ENCODE data around the gene ABCB10.
"Not testable (repeated sequence)": the region's sequence is repeated elsewhere in the genome, so short reads cannot be mapped to it uniquely, and the experiment has no call there.

Gene ABCB10

DNA sequence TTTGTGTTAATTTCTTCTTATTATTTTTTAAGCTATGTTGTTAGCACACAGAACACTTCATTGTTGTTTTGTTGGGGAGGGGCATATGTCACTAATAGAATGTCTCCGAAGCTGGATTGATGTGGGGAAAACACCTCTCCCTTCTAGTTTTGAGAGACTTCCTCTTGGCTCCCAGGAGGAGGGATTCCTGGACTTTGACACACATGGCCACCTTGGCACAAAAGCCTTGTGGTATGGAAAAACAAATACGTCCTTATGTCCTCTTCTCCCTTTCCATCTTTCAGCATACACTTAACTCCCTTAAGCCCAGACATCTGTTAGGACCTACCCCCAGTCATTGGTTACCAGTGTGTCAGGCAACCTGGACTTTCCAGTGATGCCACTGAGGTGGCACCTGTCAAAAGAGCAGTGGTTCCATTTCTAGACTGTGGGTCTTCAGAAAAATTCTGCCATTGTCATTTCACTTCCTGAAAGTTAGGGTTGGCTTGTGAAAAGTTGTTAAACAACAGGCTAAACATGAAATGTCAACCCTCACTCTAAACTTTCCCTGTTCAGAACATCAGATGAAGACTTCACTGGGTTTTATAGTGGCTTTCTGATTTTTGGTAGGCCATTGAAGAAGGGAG is 12.5 kb upstream of the ABCB10 start:
- DNase-seq: no peak

DNA sequence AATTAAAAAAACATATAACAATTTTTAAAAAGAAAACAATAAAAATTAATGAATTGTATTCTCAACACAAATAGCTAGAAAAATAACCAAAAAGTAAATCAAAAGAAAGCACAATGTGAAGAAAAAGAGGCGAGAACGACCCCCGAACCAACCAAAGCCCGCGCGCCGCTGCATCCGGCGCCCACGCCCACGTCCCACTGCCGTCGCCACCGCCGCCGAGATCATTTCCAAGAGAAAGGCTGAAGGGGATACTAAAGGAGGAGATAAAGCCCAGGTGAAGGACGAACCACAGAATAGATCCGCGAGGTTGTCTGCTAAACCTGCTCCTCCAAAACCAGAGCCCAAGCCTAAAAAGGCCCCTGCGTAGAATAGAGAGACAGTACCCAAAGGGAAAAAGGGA is 11.8 kb upstream of the ABCB10 start:
- DNase-seq: no peak

DNA sequence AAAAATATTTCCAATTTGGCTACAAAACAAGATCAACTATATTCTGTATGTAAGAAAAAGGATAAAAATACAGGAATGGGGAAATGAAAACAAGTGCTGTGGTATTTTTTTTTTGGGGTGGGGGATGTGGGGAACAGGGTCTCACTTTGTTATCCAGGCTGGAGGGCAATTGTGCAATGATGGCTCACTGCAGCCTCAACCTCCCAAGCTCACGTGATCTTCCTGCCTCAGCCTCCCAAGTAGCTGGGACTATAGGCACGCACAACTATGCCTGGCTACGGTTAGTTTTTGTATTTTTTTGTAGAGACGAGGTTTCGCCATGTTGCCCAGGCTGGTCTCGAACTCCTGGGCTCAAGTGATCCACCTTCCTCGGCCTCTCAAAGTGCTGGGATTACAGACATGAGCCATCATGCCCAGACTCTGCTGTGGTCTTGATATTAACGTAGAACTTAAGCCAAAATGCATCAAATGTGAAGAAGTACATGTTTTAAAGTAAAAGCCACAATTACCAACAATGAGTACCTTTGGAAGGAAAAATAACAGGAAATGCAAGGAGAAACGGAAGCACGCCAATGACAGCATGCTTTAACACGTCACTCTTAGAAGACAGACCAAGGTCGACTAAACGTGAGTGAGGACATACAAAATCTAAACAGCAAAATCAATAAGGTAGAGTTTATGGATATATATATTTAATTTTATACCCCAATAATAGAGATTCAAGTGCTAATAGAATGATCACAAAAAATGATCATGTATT is 8.8 kb upstream of the ABCB10 start:
- no peak for DNase-seq

DNA sequence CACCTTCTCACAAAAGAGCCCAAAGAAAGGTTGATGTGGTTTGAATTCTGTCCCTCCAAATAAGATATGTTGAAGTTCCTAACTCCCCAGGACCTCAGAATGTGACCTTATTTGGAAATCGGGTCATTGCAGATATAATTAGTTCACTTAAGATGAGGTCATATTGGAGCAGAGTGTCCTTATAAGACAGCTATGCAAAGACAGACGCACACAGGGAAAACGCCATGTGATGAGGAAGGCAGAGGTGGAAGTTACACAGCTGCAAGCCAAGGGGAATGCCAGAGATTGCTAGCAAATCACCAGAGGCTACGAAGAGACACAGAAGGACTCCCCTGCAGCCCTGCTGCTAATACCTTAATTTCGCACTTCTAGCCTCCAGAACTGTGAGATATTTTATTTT is 5.2 kb upstream of the ABCB10 start:
- DNase-seq: no peak

DNA sequence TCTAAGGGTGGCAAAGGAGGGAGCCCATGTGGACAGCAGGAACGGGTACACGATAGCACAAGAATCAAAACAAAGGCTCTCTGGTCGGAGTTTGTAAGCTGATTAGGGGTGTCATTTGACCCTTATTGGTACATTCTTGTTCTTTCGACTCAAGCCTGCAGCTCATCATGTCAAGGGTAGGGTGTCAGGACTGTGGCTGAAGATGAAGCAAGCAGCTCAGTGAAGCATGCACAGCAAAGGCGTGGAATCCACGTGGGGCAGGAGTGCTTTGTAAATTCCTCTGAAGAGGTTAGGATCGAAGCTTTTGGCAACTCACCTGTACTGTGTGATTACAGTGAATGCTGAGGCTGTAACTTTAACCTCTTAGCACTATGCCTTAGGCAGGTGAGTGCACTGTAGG is 4.7 kb upstream of the ABCB10 start:
- DNase-seq: no peak

DNA sequence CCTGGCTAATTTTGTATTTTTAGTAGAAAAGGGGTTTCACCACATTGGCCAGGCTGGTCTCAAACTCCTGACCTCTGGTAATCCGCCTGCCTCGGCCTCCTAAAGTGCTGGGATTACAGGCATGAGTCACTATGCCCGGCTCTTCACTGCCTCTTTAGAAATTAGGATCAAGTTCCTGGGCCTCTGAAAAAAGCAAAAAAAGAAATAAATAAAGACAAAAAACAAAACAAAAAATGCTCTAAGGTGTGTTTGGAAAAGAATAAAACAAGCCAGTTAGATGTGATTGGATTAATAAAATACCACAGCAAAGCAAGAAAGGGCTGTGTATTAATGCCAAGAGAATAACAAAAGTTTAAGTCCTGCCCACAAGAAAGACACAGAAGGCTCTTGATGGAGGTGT is 4.2 kb upstream of the ABCB10 start:
- DNase-seq: no peak

DNA sequence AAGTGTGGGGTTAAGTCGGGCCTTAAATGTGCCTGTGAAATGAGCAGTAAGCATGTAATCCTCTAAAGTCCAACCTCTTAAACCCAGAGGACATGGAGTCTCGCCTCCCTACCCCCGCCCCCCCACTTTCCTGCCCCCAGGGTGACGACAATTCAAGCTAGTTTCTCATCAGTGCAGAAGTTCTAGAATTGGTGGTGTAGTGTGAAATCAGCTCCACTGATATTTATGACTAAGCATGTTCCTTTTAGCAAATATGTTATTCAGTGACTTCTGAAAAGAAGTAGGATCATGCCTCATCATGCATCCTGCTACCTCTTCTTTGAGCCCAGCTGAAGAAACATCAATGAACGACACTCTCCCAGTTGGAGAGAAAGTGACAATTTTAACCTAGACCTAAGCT is 2.6 kb upstream of the ABCB10 start:
- DNase-seq: no peak

DNA sequence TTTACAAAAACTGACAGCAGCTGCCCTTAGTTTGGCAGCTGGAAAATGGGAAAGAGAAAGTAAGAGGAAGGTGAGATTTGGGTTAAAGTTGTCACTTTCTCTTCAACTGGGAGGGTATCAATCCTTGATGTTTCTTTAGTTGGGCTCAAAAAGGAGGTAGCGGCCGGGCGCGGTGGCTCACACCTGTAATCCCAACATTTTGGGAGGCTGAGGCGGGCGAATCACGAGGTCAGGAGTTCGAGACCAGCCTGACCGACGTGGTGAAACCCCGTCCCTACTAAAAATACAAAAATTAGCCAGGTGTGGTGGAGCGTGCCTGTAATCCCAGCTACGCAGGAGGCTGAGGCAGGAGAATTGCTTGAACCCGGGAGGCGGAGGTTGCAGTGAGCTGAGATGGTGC is 1.6 kb upstream of the ABCB10 start:
- not testable (repeated sequence) for DNase-seq

DNA sequence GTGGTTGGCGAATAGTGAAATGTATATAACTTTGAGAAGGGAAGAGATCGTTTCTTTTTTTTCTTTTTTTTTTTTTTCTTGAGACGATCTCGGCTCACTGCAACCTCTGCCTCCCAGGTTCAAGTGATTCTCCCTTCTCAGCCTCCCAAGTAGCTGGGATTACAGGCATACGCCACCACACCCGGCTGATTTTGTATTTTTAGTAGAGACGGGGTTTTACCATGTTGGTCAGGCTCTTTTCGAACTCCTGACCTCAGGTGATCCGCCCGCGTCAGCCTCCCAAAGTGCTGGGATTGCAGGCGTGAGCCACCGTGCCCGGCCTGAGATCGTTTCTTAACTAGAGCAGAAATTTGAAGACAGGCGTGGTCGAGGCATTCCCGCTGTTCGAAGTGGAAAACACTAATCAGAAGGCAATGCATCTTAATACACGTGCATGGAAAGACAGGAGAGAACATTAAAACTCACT is 862 bp upstream of the ABCB10 start:
- not testable (repeated sequence) for DNase-seq

DNA sequence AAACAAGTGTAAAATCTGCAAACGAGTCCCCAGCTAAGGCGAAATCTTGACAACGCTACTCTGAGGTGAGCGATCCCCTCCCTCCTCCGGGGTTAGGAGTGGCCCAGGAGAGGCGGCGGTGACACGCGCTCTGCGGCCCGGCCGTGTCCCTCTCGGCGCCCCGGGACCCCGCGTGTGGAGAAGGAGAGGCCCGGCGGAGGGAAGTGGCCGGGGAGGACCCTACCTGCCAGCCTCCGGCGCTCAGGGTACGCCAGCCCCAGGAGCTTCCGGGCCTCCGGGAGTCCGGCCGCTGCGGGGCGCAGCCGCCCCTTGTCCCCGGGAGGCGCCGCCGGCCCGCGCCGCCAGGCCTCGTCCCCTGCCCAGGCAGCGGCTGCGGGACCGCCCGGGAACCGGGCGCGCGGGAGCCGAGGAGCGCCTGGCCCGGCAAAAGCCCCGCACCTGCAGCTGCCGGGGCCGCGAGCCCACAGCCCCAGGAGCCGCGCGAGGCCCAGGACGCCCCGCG is 543 bp downstream of the ABCB10 start:
- peak; percentile 15 for DNase-seq

DNA sequence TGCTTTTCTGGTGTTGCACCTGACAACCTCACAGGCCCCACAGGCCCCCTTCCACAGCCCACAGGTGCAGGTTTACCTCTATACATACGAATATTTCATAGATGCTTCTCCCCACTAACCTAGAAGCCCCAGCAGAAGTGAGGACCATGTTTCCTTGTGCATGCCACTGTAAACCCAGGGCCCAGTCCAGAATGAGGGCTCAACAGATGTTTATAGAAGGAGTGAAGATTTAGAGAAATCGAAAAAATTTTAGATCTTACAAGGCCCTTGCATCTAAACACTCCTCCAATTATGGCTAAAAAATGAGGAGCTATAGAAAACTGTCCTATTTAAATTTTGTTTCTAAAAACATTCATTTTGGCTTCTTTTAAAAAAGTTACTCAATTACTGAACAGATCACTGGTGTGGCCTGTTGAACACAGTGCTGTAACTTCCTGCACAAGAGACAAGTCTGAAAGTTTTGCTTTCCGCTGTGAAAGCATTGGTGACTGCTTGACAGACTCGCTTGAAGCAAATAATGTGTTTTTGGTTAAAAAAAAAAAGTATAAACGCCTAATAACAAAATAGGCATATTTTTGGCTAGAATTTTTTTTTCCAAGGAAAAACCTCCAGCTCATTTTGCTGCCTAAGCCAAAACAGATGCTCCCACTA is 1.2 kb downstream of the ABCB10 start:
- DNase-seq: no peak

DNA sequence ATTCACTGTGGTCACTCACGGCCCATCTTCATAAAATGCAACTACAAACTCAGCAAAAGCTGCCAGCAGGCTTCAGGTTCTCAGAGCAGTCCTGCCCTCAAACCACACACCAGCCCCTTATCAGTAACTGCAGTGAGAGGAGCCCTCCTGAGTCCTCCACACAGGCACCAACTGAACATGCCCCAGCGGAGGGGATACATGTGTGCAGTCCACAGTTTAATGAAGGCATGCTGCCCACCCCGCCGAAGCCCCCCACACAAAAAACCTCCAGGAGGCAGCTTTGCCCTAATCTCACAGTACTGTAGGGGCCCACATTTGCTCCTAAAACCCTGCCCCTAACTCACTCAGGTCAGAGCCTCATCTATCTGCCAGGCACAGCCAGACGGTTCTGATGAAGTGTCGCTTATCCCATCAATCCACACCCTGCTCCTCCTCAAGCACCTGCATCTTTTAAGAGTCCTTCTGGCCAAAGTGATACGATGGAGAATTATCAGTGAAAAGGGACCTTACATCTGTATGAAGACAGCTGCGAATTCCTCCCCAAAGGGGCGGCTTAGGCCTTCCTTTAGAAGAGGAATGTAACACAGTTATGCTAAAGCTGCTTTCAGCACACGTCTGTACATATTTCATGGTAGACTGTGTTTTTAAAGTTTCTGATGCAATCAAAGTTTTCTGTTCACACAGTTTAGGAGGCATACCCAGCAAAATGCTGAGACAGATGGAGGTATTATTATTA is 3.5 kb downstream of the ABCB10 start:
- no peak for DNase-seq

DNA sequence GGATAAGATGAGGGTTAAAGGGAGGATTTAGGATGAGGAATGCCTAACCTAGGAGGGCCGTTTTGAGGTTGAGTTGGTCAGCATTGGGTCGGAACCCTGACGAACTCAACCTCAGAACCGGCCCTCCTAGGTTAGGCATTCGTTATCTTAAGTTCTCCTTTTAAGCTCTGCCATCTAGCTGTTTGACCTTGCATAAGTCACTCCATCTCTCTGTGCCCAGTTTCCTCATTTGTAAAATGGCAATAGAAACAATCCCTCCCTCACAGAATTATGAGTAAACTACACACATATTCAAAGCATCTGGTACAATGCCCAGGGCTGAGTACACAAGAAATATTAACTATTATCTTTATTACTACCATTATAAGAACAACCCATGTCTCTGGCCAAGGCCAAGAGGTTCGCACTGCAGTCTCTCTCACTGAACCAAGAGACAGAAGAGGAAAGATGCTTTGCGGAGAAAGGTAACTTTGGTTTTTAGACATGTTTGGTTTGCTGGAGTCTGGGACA is 4.8 kb downstream of the ABCB10 start:
- DNase-seq: no peak

DNA sequence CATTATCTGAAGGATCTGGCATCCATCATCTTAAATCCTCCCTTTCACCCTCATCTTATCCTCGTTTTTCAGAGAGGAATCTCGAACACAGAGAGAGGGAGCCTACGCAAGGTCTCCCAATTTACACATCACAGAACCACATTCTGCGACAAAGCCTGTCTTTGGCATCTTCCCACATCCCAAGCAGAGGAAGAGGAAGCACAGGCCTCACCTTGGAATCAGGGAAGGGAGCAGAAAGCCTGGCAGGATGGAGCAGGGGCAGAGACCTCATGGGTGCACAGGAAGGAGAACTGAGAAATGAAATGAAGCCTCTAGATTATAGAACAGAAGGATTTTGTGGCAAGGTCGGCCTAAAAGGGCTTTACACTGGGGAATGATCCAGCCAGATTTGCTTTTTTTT is 5.8 kb downstream of the ABCB10 start:
- DNase-seq: no peak

DNA sequence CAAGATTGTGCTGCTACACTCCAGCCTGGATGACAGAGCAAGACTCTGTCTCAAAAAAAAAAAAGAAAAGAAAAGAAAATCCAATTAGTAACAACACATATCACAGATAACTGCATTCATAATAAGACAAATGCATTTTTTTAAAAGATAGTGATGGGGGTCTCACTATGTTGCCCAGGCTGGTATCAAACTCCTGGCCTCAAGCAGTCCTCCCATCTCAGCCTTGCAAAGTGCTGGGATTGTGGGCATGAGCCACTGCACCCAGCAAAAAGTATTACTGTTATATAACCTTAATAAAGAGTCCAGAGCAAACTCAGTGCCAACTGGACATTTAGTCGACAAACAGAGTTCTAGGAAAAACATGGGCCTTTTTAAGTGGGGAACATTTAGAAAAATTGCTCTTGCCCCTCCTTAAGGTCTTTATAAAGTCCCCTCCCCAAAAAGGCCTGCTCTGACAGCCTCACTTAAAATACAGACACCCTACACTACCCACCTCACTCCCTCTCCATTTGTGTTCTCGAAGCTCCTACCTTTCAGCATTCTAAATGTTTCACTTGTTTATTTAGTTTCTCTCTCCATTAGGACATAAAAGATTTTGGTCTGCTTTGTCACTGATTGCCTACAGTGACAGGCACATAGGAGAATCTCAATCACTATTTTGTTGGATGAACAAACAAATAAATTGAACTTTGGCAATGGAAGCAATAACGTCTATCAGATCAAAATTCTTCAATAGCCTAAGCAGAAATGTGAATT is 7.5 kb downstream of the ABCB10 start:
- no peak for DNase-seq

DNA sequence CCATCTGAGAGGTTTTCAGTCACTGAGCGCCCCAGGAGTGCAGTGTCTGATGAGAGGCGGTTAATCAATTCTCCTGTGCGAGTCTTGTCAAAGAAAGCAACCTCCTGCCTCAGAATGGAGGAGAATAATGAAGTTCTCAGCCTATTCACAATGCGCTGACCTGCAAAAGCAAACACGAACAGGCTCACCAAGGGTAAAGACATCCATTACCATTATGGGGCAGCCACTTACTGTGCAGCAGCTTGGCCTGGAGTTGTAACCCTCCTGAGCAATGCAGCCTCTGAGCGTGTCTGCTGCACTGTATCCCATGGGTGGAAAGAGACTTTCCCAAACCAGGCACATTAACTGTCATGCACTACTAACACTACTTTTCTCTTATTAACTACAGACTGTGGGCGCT is 11.0 kb downstream of the ABCB10 start:
- DNase-seq: no peak

DNA sequence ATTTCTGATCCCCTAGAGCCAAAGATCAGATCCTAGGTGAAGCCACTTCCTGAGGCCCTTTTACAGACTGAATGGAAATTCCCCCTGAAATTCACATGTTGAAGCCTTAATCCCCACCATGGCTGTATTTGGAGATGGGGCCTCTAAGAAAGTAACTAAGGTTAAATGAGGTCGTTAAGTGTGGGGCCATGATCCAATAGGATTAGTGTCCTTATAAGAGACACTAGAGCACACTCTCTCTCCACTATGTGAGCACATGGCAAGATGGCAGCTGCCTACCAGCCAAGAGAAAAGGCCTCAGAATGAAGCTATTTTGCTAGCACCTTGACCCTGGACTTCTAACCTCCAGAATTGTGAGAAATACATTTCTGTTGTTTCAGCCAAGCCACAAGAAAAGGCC is 13.9 kb downstream of the ABCB10 start:
- no peak for DNase-seq

DNA sequence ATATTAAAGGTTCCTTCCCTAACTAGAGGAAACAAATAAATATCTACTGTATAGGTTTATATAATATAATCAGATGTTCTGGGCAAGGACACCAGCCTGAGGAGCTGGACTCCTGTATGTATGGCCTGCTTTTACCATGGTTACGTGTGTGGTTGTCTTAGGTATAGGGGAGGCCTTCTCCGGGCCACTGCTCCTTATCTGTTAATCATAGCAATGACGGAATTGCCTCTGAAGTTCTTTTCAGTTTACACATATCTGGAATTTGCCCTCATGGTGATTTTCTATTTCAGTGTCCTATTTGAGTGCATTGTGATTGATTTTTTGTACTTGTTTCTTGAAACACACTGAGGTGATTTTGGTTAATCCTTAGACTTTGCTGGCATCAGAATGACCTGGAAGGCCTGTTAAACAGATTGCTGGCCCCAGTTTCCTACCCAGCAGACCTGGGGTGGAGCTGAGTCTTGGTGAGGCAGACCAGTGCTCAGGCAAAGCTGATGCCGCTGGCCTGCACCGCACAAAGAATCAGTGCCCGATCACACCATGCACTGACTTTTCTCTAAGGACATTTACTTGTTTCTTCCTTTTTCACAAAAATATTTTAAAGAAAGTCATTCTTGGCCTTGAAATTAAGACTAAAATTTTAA is 18.5 kb downstream of the ABCB10 start:
- no peak for DNase-seq

DNA sequence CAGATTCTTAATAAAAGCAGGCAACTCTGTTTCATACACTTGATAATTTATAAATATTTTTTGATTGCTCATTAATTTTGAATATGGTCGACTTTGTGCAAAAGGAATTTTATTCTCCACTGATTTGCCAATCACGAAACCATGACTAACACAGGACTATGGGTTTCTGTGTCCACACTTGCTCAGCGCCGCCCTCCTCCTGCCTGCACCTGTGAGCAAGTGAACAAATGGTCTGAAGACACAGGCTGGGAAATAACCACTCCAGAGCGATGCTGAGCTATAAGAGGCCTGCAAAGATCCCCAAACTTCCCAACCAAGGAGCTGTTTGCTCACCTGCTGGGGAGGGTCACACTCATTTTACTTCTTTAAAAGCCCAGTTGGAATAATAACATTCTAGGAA is 19.6 kb downstream of the ABCB10 start:
- DNase-seq: no peak

DNA sequence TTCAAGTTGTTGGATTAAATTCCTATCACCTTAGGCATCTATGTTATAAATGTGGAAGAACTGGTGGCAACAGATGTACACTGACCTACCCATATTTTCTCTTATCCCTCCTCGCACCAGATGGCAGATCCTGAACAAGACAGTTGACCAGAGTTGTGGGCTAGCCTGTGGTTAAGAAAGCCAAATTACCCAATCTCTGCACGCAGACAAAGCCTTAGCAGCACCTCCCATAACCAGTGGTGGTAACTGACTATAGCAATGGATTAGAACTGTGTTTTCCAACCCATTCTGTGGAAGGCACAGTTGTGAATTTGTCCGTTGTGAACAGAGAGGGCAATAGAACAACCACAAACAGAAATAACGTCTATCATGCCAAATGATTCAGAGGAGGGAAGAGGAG is 20.6 kb downstream of the ABCB10 start:
- no peak for DNase-seq

DNA sequence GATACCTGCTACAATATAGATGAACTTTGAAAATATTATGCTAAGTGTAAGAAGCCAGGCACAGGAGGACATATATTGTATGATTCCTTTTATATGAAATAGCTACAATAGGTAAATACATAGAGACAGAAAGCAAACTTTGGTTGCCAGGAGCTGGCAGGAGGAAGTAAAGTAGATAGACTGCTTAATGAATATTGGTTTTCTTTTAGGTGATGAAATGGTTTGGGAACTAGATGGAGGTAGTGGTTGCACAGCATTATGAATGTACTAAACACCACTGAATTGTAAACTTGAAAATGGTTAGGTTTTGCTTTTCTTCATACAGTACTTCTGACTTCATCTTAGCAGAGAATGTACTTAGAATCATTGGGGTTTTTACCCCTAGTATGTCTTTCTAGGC is 21.5 kb downstream of the ABCB10 start:
- DNase-seq: no peak

DNA sequence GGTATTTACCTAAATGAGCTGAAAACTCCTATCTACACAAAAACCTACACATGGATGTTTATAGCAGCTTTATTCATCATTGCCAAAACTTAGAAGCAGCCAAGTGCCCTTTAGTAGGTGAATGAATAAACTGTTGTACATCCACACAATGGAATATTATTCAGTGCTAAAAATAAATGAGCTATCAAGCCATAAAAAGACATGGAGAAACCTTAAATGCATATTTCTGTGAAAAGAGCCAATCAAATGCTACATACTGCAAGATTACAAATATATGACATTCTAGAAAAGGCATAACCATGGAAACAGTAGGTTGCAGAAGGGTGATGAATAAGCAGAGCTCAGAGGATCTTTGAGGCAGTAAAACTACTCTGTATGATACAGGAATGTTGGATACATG is 23.3 kb downstream of the ABCB10 start:
- DNase-seq: no peak

Measured in T1000 (cell line).